ENCODE results near the gene OR2T5. TPM values are rescaled to one million over a fixed set of nuclear protein-coding genes. Genes with fewer than 3 reads are reported as not detected.
"Not testable (repeated sequence)": the region's sequence is repeated elsewhere in the genome, so short reads cannot be mapped to it uniquely, and the experiment has no call there.

OR2T5 gene
- total RNA-seq = not detected

GRCh38 chr1:248488289-248488688, at the start of gene OR2T5:
OR2T5 (plus strand) TSS chr1:248488589; CDS start chr1:248488589, 0 bp downstream.
- H3K4me3 Mint-ChIP-seq; H3K4me1 Mint-ChIP-seq; DNase-seq; H3K27me3 Mint-ChIP-seq; ATAC-seq (ENCODE audit: low read depth); POLR2A ChIA-PET; H3K27ac Mint-ChIP-seq; H3K36me3 Mint-ChIP-seq; H3K9me3 Mint-ChIP-seq: not testable (repeated sequence)

- H3K9me3 Mint-ChIP-seq; H3K27ac Mint-ChIP-seq; POLR2A ChIA-PET; H3K36me3 Mint-ChIP-seq; H3K4me3 Mint-ChIP-seq; H3K4me1 Mint-ChIP-seq; ATAC-seq (ENCODE audit: low read depth); H3K27me3 Mint-ChIP-seq; DNase-seq: not testable (repeated sequence)
Measured at GRCh38 chr1:248438668-248439067, 49.7 kb upstream of the OR2T5 start.

GRCh38 chr1:248439283-248439682, 49.1 kb upstream of the OR2T5 start:
- DNase-seq; H3K9me3 Mint-ChIP-seq; H3K4me3 Mint-ChIP-seq; ATAC-seq (ENCODE audit: low read depth); H3K27me3 Mint-ChIP-seq; H3K4me1 Mint-ChIP-seq; H3K27ac Mint-ChIP-seq; POLR2A ChIA-PET; H3K36me3 Mint-ChIP-seq: not testable (repeated sequence)

- ATAC-seq (ENCODE audit: low read depth); H3K36me3 Mint-ChIP-seq; H3K4me3 Mint-ChIP-seq; DNase-seq; H3K4me1 Mint-ChIP-seq; H3K27ac Mint-ChIP-seq; H3K9me3 Mint-ChIP-seq; H3K27me3 Mint-ChIP-seq; POLR2A ChIA-PET: not testable (repeated sequence)
Measured at GRCh38 chr1:248442500-248443277, 45.7 kb upstream of the OR2T5 start.

- POLR2A ChIA-PET; H3K36me3 Mint-ChIP-seq; H3K27me3 Mint-ChIP-seq; H3K9me3 Mint-ChIP-seq; H3K4me1 Mint-ChIP-seq; H3K4me3 Mint-ChIP-seq; H3K27ac Mint-ChIP-seq; DNase-seq; ATAC-seq (ENCODE audit: low read depth): not testable (repeated sequence)
Measured at GRCh38 chr1:248444603-248445002, 43.8 kb upstream of the OR2T5 start.

GRCh38 chr1:248445399-248445798, 43.0 kb upstream of the OR2T5 start, which contains the start of gene OR2T2:
OR2T2 (plus strand) TSS chr1:248445637; CDS start chr1:248452798, 7,161 bp downstream.
- H3K36me3 Mint-ChIP-seq; H3K9me3 Mint-ChIP-seq; DNase-seq; H3K4me1 Mint-ChIP-seq; H3K4me3 Mint-ChIP-seq; H3K27ac Mint-ChIP-seq; H3K27me3 Mint-ChIP-seq; POLR2A ChIA-PET; ATAC-seq (ENCODE audit: low read depth): not testable (repeated sequence)

- H3K36me3 Mint-ChIP-seq; H3K27me3 Mint-ChIP-seq; H3K9me3 Mint-ChIP-seq; ATAC-seq (ENCODE audit: low read depth); H3K27ac Mint-ChIP-seq; DNase-seq; H3K4me1 Mint-ChIP-seq; POLR2A ChIA-PET; H3K4me3 Mint-ChIP-seq: not testable (repeated sequence)
Measured at GRCh38 chr1:248448409-248449074, 39.8 kb upstream of the OR2T5 start.

GRCh38 chr1:248449821-248450465, 38.4 kb upstream of the OR2T5 start:
- H3K36me3 Mint-ChIP-seq; H3K27me3 Mint-ChIP-seq; ATAC-seq (ENCODE audit: low read depth); POLR2A ChIA-PET; H3K4me3 Mint-ChIP-seq; H3K4me1 Mint-ChIP-seq; H3K9me3 Mint-ChIP-seq; DNase-seq; H3K27ac Mint-ChIP-seq: not testable (repeated sequence)

- H3K9me3 Mint-ChIP-seq; DNase-seq; POLR2A ChIA-PET; H3K4me1 Mint-ChIP-seq; H3K27ac Mint-ChIP-seq; H3K27me3 Mint-ChIP-seq; ATAC-seq (ENCODE audit: low read depth); H3K4me3 Mint-ChIP-seq; H3K36me3 Mint-ChIP-seq: not testable (repeated sequence)
Measured at GRCh38 chr1:248450466-248451145, 37.8 kb upstream of the OR2T5 start.

GRCh38 chr1:248453619-248454018, 34.8 kb upstream of the OR2T5 start:
- DNase-seq; H3K27me3 Mint-ChIP-seq; ATAC-seq (ENCODE audit: low read depth); H3K4me3 Mint-ChIP-seq; POLR2A ChIA-PET; H3K36me3 Mint-ChIP-seq; H3K4me1 Mint-ChIP-seq; H3K9me3 Mint-ChIP-seq: not testable (repeated sequence)
- H3K27ac Mint-ChIP-seq = peak overlapping the region; percentile 39

GRCh38 chr1:248455045-248455444, 33.3 kb upstream of the OR2T5 start:
- H3K9me3 Mint-ChIP-seq; DNase-seq; H3K4me3 Mint-ChIP-seq; H3K27me3 Mint-ChIP-seq; H3K27ac Mint-ChIP-seq; POLR2A ChIA-PET; ATAC-seq (ENCODE audit: low read depth); H3K36me3 Mint-ChIP-seq; H3K4me1 Mint-ChIP-seq: not testable (repeated sequence)

- H3K4me1 Mint-ChIP-seq; ATAC-seq (ENCODE audit: low read depth); H3K27me3 Mint-ChIP-seq; H3K4me3 Mint-ChIP-seq; H3K9me3 Mint-ChIP-seq; H3K27ac Mint-ChIP-seq; H3K36me3 Mint-ChIP-seq; DNase-seq; POLR2A ChIA-PET: not testable (repeated sequence)
Measured at GRCh38 chr1:248456635-248457034, 31.8 kb upstream of the OR2T5 start.

- H3K4me1 Mint-ChIP-seq; H3K9me3 Mint-ChIP-seq; H3K36me3 Mint-ChIP-seq; H3K4me3 Mint-ChIP-seq; POLR2A ChIA-PET; H3K27ac Mint-ChIP-seq; H3K27me3 Mint-ChIP-seq; ATAC-seq (ENCODE audit: low read depth); DNase-seq: not testable (repeated sequence)
Measured at GRCh38 chr1:248459117-248459516, 29.3 kb upstream of the OR2T5 start.

All from activated naive CD8-positive, alpha-beta T cell treated with anti-CD3 and anti-CD28 coated beads, Interleukin-2, amount 10 ng/mL, durations not matched to agents 7 days and 5 days (primary cell).